GM10248 (cell line): ENCODE data around the gene TRAF3.

ENCODE experiments used
- CTCF ChIA-PET: fragments of 300-600 bp; sonication (Branson Sonifier 250); formaldehyde crosslinking; extraction: SDS; loops from one replicate; lab custom pipeline; 2021; ENCODE audit warnings: antibody characterized with exemption; lab: Yijun Ruan, JAX
- POLR2A ChIA-PET: fragments of 350-650 bp; sonication (Branson Sonifier 250); formaldehyde crosslinking; extraction: SDS; loops from one replicate; lab custom pipeline; 2020; ENCODE audit warnings: antibody characterized with exemption; lab: Yijun Ruan, JAX
- DNase-seq: peaks from one replicate; pipeline ENCODE4 v3.0.0; 2012; ENCODE audit errors: extremely low spot score
- TF ChIP-seq, protein P1 (sequence below): IDR thresholded peaks from 2 replicates; pipeline ENCODE4 v1.5.1; 2012; ENCODE audit warnings: mild to moderate bottlenecking, low read depth; ENCODE audit errors: extremely low read depth, missing control alignments, control extremely low read depth

The TRAF3 gene

DNA sequence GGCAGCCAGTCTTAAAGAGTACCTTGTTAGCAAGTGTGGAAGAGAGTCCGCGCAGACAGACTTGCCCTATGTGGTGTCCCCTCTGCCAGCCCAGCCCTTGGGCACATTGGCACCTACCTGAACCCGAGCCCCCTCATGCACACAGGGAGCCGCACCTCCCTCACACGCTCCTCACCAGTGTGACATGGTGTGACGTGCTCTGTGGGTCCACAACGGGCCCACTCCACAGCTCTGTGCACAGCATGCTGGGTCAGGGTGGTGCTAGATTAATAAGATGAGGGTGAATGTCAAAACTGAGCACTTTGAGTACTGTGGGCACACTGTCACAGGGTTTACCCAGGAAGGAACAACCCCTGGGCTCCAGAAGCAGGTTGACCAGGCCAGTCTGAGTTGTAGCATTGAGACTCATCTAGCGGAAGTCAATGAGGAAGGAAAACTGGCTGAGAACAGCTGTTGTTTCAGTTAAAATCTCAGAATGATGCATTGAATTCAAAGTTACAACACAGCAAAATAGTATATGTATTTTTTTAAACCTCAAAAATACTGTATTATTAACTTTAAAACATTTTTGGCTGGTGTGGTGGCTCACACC, 91.8 kb downstream of the TRAF3 start:
- no peak for DNase-seq
- TF ChIP-seq, protein P1, sequence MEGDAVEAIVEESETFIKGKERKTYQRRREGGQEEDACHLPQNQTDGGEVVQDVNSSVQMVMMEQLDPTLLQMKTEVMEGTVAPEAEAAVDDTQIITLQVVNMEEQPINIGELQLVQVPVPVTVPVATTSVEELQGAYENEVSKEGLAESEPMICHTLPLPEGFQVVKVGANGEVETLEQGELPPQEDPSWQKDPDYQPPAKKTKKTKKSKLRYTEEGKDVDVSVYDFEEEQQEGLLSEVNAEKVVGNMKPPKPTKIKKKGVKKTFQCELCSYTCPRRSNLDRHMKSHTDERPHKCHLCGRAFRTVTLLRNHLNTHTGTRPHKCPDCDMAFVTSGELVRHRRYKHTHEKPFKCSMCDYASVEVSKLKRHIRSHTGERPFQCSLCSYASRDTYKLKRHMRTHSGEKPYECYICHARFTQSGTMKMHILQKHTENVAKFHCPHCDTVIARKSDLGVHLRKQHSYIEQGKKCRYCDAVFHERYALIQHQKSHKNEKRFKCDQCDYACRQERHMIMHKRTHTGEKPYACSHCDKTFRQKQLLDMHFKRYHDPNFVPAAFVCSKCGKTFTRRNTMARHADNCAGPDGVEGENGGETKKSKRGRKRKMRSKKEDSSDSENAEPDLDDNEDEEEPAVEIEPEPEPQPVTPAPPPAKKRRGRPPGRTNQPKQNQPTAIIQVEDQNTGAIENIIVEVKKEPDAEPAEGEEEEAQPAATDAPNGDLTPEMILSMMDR: no peak
- CTCF ChIA-PET: interaction anchor here (1.0 to 2.1 kb wide), 3 partner anchors 8 to 174 kb away, joined by 3 to 5 read pairs (median 4); no protein-coding TSS in a partner anchor
- POLR2A ChIA-PET: no interaction called here

DNA sequence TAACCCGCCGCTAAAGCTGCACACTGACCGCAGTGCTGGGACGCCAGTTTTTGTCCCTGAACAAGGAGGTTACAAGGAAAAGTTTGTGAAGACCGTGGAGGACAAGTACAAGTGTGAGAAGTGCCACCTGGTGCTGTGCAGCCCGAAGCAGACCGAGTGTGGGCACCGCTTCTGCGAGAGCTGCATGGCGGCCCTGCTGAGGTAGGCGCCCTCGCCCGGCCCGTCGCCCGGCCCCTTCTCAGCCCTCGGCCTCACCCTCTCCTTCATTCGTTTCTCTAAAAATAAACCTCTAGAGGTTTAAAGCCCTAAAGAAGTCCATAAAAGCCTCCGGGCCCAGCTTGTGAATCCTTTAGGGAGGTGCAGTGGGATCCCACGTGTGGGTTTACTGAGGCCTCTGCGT, 93.0 kb downstream of the TRAF3 start:
- ChIA-PET POLR2A (interaction anchor here (0.6 kb wide), 1 partner anchor 1110 kb away, joined by 5 read pairs; no protein-coding TSS in a partner anchor), CTCF (no interaction called here)
- no peak for DNase-seq
- TF ChIP-seq, protein P1: no peak

DNA sequence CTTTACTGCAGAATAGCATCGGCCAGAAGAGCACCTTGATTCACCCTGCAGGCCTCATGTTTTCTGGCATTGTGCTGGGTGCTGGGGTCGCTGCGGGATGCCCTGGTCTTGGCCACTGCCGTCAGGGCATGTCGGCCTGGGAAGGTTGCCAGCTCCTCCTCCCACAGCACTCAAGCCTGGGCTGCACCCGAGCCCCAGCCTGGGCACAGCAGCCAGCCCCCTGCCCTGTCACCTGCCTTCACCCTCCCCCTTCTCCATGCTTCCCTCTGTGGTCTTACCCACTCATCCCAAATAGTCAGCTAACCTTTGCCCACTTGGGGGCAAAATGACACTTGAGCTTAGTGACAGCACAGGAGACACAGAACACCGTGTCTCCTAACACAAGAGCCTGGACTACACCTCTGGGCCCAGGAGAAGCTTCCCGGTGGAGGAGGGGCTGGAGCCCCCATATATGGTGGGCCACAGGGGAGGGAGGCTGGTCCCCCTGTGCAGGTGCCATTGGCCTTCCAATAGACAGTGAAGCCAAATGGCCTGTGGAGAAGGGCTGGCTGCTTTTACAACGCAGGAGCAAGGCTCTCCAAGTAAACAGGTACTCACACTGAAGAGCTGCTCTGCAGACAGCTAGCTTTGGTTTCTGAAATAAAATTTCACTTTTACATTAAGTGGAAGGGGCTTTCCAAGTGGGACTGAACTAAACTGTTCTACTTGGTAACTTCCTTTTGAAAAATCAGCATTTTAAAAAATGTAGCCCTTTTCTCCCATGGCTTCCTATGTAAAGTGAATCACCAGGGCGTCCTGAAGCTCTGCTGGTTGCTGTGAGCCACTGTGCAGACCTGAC, 94.0 kb downstream of the TRAF3 start:
- POLR2A ChIA-PET: no interaction called here
- CTCF ChIA-PET: interaction anchor here (0.9 to 2.2 kb wide), 7 partner anchors 18 to 177 kb away, joined by 3 to 15 read pairs (median 4); no protein-coding TSS in a partner anchor
- TF ChIP-seq, protein P1: no peak
- no peak for DNase-seq

DNA sequence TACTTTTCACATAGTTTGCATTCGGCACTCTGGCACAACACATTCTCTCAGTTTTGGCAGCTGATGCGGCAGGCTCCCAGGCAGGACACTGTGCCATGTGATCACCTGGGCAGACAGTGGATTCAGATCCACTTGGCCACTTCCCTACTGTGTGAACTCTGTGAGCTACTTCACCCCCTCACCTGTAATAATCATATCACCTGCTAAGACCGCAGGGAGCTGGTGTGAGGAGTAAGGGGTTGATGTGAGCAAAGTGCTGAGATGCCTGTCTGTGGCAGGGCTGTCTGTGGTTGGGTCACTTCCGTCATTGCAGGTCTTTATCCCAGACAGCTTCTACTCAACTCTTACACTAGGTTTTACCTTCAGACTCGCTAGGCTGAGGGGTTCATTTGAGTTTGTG, 94.8 kb downstream of the TRAF3 start:
- ChIA-PET CTCF (interaction anchor here (1.2 to 2.2 kb wide), 6 partner anchors 17 to 178 kb away, joined by 3 to 15 read pairs (median 4); no protein-coding TSS in a partner anchor), POLR2A (interaction anchor here (0.6 kb wide), 1 partner anchor 906 kb away, joined by 5 read pairs; no protein-coding TSS in a partner anchor)
- DNase-seq: no peak
- TF ChIP-seq, protein P1: no peak

DNA sequence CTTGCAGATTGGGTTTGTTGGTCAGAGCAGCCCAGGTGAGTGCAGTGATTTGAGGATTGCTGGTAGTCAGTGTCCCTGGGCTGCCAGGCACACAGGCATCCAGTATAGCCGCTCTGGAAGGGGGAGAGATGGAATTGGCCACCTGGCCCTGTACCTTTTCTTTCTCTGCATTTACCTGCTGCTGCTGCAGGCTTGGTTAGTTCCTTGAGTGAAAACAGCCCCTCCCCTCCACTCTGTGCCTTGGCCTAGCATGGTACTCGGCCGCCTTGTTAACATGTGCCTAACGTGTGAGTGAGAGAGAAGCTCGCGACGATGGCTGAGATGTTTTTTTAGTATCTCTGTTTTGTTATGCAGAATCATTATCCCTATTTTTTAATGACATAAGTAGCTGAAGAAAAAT, 95.9 kb downstream of the TRAF3 start:
- POLR2A ChIA-PET: no interaction called here
- CTCF ChIA-PET: interaction anchor here (0.8 to 1.0 kb wide), 2 partner anchors 12 to 27 kb away, joined by 3 to 4 read pairs; no protein-coding TSS in a partner anchor
- DNase-seq: no peak
- TF ChIP-seq, protein P1: no peak

DNA sequence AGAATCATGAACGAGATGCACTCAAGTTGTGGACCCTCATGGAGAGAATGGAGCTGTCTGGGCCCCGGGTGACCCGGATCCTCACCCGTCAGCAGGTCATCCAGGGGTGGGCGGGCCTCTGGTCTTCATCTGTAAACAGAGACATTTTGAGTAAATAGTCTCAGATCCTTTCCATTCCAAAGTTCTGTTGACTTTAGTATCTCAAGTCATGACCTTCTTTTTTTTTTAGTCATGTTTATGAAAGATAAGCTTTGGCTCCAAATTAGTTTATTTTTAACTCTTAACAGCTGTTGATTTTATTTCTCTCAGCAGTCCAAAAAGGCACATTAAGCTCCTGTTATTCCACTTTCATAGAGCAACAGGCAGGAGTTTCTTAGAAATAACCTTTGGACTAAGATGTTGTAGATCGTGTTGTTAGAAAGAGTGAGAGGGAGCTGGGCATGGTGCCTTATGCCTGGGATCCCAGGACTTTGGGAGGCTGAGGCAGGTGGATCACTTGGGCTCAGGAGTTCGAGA, 96.4 kb downstream of the TRAF3 start:
- TF ChIP-seq, protein P1: no peak
- CTCF ChIA-PET: interaction anchor here (0.6 to 1.0 kb wide), 3 partner anchors 12 to 27 kb away, joined by 3 to 4 read pairs (median 3); no protein-coding TSS in a partner anchor
- POLR2A ChIA-PET: no interaction called here
- DNase-seq: no peak
